Calu3 (cell line): ENCODE measurements around the gene NLE1. TPM values are rescaled to one million over a fixed set of nuclear protein-coding genes. Genes with fewer than 3 reads are reported as not detected.

ENCODE experiments used
- Bru-seq: library from RNA; stranded (reverse); fragments of 400-500 nt; gene quantifications from one replicate; lab custom pipeline; 2021; lab: Mats Ljungman, UMichigan
- BruChase-seq, 2 experiments: library from RNA; stranded (reverse); fragments of 400-500 nt; gene quantifications; one replicate each; lab custom pipeline; 2021; lab: Mats Ljungman, UMichigan
- BruUV-seq: library from RNA; stranded (reverse); fragments of 400-500 nt; replicated peaks from 2 replicates; lab custom pipeline; 2021; lab: Mats Ljungman, UMichigan
- CTCF ChIA-PET: fragments of 300-600 bp; sonication (Branson Sonifier 250); formaldehyde crosslinking; loops from one replicate; lab custom pipeline; 2022; ENCODE audit warnings: antibody characterized with exemption; lab: Charles Lee
- DNase-seq: peaks from one replicate; pipeline ENCODE4 v3.0.0; 2022
- H3K27ac Mint-ChIP-seq: one replicate; pipeline ENCODE4 v1.8.0; 2022; ENCODE audit warnings: mixed read lengths; ENCODE audit not compliant: unreplicated experiment
- H3K27me3 Mint-ChIP-seq: one replicate; pipeline ENCODE4 v1.8.0; 2022; ENCODE audit warnings: mixed read lengths; ENCODE audit not compliant: unreplicated experiment
- H3K36me3 Mint-ChIP-seq: one replicate; pipeline ENCODE4 v1.8.0; 2022; ENCODE audit warnings: mild to moderate bottlenecking, moderate library complexity, mixed read lengths; ENCODE audit not compliant: insufficient read depth, unreplicated experiment
- H3K4me1 Mint-ChIP-seq: one replicate; pipeline ENCODE4 v1.8.0; 2022; ENCODE audit warnings: mild to moderate bottlenecking, low read depth, mixed read lengths; ENCODE audit not compliant: unreplicated experiment
- H3K4me3 Mint-ChIP-seq: one replicate; pipeline ENCODE4 v1.8.0; 2022; ENCODE audit warnings: mild to moderate bottlenecking, low read depth, moderate library complexity, mixed read lengths; ENCODE audit not compliant: unreplicated experiment
- H3K9me3 Mint-ChIP-seq: one replicate; pipeline ENCODE4 v1.8.0; 2022; ENCODE audit warnings: low read depth, mixed read lengths; ENCODE audit not compliant: unreplicated experiment
- CTCF ChIP-seq: fragments of 200-600 bp; IDR thresholded peaks from one replicate; pipeline ENCODE4 v1.8.0; 2022; ENCODE audit warnings: antibody characterized with exemption; ENCODE audit not compliant: unreplicated experiment
- intact Hi-C: fragments of 100-400 bp; cut with micrococcal nuclease; formaldehyde crosslinking; loops from one replicate; pipeline ENCODE4 v1.10.0; 2022; ENCODE audit not compliant: unreplicated experiment
- long read RNA-seq: library from polyadenylated mRNA; stranded (forward); transcript quantifications from one replicate; pipeline ENCODE4 v2.0.0, GENCODE V29; 2022
- total RNA-seq: library from RNA; stranded (reverse); gene quantifications from 2 replicates; pipeline ENCODE4 v1.2.3, GENCODE V29; 2022

NLE1 gene
- total RNA-seq (30.0 and 33.1 TPM in 2 replicates), Bru-seq, nascent RNA (percentile 74 among the genes with signal in this experiment), BruChase-seq, experiment 1, labeled RNA remaining after a 6-hour chase (percentile 74 among the genes with signal in this experiment), BruChase-seq, experiment 2, labeled RNA remaining after a 2-hour chase (percentile 71 among the genes with signal in this experiment)
- long read RNA-seq, full-length matches to known transcripts = 16 of 25 reads
- long read RNA-seq, partial matches to known transcripts = 1 of 25 reads
- long read RNA-seq, other reads (novel, unspliced or antisense) = 8 of 25 reads

DNA sequence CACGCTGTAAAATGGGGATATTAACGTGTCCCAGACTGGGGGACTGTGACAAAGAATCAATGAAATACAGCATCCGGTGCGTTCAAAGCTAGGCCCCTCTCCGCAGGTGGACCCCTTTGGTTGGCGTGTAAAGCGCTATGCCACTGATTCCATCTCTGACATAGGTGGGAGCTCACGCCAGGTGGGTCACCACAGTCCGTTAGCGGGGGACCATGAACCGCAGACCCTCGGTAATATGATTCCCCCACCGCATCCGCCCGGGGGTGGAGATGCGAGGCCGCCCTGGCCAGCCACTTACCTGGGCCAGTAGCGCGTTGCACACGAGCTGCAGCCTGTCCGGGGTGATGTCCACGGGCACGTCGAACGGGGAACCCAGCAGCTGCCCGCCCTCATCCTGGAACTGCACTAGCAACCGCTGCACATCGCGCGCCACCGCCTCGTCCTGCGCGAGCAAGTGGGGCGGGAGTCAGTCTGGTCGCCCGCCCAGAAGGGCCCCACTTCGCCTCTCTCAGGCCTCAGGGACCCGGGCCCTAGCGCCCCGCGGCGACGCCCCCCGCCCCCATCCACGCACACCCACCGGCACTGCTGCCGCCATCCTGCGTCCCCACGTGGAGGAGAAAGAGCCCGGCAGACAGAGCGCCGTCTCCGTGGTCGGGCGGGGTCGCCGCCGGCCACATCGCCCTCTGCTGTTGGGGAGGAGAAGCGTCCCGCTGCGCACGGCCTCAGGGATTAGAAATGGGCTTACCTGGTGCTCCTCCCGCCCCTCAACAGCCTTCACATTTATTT lies at the start of gene NLE1:
Gene NLE1 (minus strand): TSS at position 623 of the 786 bp plus-strand sequence. CDS start 28 bp downstream, at position 595.
- peak; percentile 91 for DNase-seq
- peak within 1 kb of the TSS; percentile 69 for H3K4me3 Mint-ChIP-seq
- peaks cover 22% of the 10 kb centered on the region for H3K36me3 Mint-ChIP-seq
- no peaks in the 10 kb centered on the region for H3K4me1 Mint-ChIP-seq
- no peaks in the 10 kb centered on the region for H3K9me3 Mint-ChIP-seq
- CTCF ChIA-PET = interaction anchor here (0.7 kb wide), 1 partner anchor 657 kb away, joined by 4 read pairs; no protein-coding TSS in a partner anchor
- intact Hi-C loops = loop anchor here (5.0 kb wide), 1 partner anchor 100 kb away; the partner anchor contains the start of gene SLFN5
- TF ChIP-seq CTCF = peak; percentile 86
- H3K27me3 Mint-ChIP-seq = peaks cover 19% of the 10 kb centered on the region
- no peak within 1 kb of the TSS for H3K27ac Mint-ChIP-seq
- BruUV-seq = TSS peak; percentile 58

- DNase-seq = no peak
- intact Hi-C loops = no loop called here
- no TSS peak for BruUV-seq
- H3K4me3 Mint-ChIP-seq = no peak overlapping the region
- no peak overlapping the region for H3K27ac Mint-ChIP-seq
- CTCF ChIA-PET = no interaction called here
- peaks cover 56% of the 10 kb centered on the region for H3K27me3 Mint-ChIP-seq
- no peaks in the 10 kb centered on the region for H3K4me1 Mint-ChIP-seq
- H3K9me3 Mint-ChIP-seq = peaks cover 7% of the 10 kb centered on the region
- H3K36me3 Mint-ChIP-seq = no peaks in the 10 kb centered on the region
- no peak for TF ChIP-seq CTCF
Observed at GRCh38 chr17:35191001-35191695, 49.0 kb upstream of the NLE1 start.

DNA sequence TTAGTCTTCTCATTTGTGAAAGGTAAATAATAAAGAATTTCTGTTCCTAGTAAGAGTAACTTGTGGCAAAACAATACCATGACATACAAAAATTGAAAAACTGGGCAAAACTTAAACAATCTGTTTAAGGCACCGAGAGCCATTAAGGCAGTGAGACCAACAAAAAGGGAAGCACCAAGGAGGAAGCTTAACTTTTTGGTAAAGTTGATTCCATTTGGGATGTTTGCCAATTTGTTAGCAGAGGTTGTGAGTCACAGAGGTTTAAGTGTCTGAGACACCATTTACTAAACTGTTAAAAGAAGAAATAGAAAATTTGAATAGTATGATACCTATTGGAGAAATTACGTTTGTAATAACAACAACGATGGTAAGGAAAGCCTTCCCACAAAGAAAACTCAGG lies 47.2 kb upstream of the NLE1 start:
- H3K4me3 Mint-ChIP-seq = no peak overlapping the region
- intact Hi-C loops = no loop called here
- H3K27me3 Mint-ChIP-seq = peaks cover 75% of the 10 kb centered on the region
- CTCF ChIA-PET = interaction anchor here (0.5 kb wide), 1 partner anchor 54 kb away, joined by 3 read pairs; the partner anchor contains the start of gene SLFN5
- H3K36me3 Mint-ChIP-seq = no peaks in the 10 kb centered on the region
- no peak for DNase-seq
- H3K9me3 Mint-ChIP-seq = peaks cover 2% of the 10 kb centered on the region
- no TSS peak for BruUV-seq
- no peaks in the 10 kb centered on the region for H3K4me1 Mint-ChIP-seq
- no peak overlapping the region for H3K27ac Mint-ChIP-seq
- no peak for TF ChIP-seq CTCF

DNA sequence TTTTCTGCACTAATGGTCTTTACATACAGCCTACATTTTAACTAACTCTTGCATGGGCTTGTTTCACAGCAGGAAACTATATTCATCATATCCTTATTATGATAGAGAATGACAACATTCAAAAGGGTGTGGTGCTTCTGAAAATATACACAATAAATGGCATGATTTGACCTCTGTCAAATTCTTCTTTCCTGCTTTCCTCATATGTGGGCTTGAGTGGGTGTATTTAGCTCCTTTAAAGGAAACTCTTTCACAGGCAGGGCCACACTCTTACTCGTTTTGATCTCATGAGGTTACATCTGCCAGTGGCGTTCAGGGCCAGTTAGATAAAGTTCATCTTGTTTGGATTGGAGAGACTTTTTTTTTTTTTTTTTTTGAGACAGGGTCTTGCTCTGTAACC lies 46.0 kb upstream of the NLE1 start:
- no peak for DNase-seq
- Mint-ChIP-seq H3K27me3 (peaks cover 78% of the 10 kb centered on the region), H3K27ac (no peak overlapping the region), H3K9me3 (no peaks in the 10 kb centered on the region), H3K4me1 (no peaks in the 10 kb centered on the region), H3K4me3 (no peak overlapping the region), H3K36me3 (no peaks in the 10 kb centered on the region)
- CTCF ChIA-PET = no interaction called here
- no peak for TF ChIP-seq CTCF
- intact Hi-C loops = no loop called here
- no TSS peak for BruUV-seq
